ENCODE measurements around the gene DMD.

DMD gene

DNA sequence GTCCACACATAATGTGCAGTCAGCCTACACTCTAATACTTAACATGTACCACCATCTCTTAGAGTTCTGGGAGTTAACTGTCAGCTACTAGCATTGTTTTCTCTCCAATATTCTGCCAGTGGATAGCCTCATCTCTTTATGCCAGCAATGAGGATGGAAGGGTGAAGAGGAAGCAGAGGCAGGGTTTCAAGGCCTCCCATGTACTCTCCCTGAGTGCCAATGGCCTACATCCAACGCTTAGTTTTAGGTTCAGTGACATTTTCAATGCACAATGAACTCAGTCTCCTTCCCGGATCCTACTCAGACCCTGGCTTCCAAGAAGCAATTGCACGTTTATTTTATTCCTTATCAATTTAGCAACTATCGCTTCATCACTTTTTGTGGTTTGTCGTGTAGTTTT is 686.1 kb downstream of the DMD start:
- H3K4me1 Mint-ChIP-seq (ENCODE audit: low read depth) = no peaks in the 10 kb centered on the region
- H3K27ac Mint-ChIP-seq = no peak overlapping the region
- peaks cover 4% of the 10 kb centered on the region for H3K9me3 Mint-ChIP-seq
- H3K4me3 Mint-ChIP-seq = no peak overlapping the region
- no peaks in the 10 kb centered on the region for H3K36me3 Mint-ChIP-seq (ENCODE audit: low read depth)
- no peaks in the 10 kb centered on the region for H3K27me3 Mint-ChIP-seq

DNA sequence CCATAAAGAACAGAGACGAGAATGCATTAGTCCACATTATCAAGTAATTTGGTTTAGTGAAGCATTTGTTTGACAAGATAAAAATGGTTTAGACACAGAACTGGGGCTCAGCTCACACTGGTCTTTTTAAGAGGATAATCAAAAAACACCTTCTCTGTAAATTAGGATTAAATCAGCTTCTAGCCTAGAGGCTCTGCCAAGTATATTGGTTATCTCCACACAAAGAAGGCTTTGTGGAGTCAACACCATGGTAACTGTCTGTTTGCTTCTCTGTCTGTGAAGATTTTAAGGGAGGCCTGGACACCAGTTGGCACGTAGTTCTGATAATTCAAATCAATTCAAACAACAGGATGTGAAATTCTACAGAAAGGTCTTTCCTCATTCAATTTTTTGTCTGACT is 687.0 kb downstream of the DMD start:
- H3K9me3 Mint-ChIP-seq = peaks cover 4% of the 10 kb centered on the region
- no peaks in the 10 kb centered on the region for H3K36me3 Mint-ChIP-seq (ENCODE audit: low read depth)
- no peaks in the 10 kb centered on the region for H3K4me1 Mint-ChIP-seq (ENCODE audit: low read depth)
- H3K27me3 Mint-ChIP-seq = no peaks in the 10 kb centered on the region
- H3K27ac Mint-ChIP-seq = no peak overlapping the region
- no peak overlapping the region for H3K4me3 Mint-ChIP-seq

DNA sequence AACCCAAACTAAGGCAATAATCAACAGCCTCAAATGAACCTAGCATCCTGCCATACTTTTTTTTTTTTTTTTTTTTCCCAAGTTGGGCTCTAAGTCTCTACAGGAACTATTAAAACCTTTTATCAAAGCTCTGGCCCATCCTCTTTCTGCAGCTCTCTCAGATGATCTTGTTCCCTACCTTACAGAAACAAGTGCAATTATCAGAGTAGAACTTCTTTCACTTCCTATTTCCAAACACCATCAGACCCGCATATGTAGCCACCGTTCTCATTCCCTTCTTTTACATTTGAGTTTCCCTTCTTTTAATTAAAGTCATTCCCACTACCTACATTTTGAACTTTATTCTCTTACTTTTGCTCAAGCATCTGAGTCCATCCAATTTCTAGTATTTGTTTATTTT is 690.6 kb downstream of the DMD start:
- no peak overlapping the region for H3K27ac Mint-ChIP-seq
- H3K4me1 Mint-ChIP-seq (ENCODE audit: low read depth) = no peaks in the 10 kb centered on the region
- H3K4me3 Mint-ChIP-seq = no peak overlapping the region
- peaks cover 4% of the 10 kb centered on the region for H3K9me3 Mint-ChIP-seq
- no peaks in the 10 kb centered on the region for H3K27me3 Mint-ChIP-seq
- H3K36me3 Mint-ChIP-seq (ENCODE audit: low read depth) = no peaks in the 10 kb centered on the region

DNA sequence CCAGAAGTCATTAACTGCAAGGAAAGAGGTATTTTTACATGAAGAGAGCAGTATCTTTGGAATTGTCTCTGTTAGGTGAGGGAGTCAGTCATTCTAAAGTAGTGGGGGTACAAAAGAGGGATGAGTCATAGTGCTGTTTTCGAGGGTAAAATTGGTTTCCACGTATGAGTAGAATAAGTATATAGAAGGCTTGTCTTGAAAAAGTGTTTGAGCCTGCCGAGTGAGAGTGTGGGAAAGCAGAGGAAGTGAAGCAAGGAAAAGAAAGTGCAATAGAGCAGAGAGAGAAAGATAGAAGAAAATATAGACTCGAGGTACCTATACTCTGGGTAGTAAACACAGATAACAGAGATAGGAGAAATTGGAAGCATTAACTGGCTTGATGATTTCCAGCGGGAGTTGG is 696.4 kb downstream of the DMD start:
- H3K9me3 Mint-ChIP-seq = peaks cover 6% of the 10 kb centered on the region
- H3K4me1 Mint-ChIP-seq (ENCODE audit: low read depth) = no peaks in the 10 kb centered on the region
- H3K27ac Mint-ChIP-seq = no peak overlapping the region

DNA sequence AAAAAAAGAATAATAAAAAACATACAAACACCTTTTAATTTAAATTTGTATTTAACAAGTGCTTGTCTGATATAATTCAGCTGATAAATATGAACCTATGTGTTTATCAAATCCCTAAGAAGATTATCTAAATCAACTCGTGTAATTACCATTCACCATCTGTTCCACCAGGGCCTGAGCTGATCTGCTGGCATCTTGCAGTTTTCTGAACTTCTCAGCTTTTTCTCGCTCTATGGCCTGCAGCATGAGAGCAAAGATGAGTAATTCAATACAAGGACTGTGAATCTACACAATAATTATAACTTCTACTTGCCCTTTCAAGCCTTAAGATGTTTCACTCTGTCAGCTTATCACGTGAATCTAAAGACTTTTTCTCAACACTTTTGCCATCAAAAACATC is 709.7 kb downstream of the DMD start:
- no peaks in the 10 kb centered on the region for H3K9me3 Mint-ChIP-seq
- no peaks in the 10 kb centered on the region for H3K36me3 Mint-ChIP-seq (ENCODE audit: low read depth)
- no peak overlapping the region for H3K4me3 Mint-ChIP-seq
- H3K27me3 Mint-ChIP-seq = no peaks in the 10 kb centered on the region
- no peaks in the 10 kb centered on the region for H3K4me1 Mint-ChIP-seq (ENCODE audit: low read depth)
- H3K27ac Mint-ChIP-seq = no peak overlapping the region

More for the DNA sequence above, 696.4 kb downstream of the DMD start:
- no peaks in the 10 kb centered on the region for H3K27me3 Mint-ChIP-seq
- H3K4me3 Mint-ChIP-seq = no peak overlapping the region
- no peaks in the 10 kb centered on the region for H3K36me3 Mint-ChIP-seq (ENCODE audit: low read depth)

DNA sequence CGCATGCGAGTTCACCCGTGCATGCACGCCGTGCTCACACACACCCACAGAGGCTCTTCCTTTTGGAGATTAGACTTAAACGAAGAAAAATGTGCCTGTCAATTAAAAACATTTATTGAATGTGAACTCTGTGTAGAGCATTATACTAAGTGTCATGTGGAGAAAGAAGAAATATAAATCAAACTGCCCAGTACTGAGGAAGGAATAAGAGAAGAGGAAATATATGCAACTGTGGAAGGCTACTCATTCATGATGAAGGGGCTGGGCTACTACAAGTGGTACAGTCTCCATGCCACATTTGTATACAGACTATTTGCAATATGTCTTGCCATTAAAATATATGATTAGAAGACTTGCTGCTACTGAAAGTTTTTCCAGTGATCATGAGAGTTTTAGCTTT is 714.7 kb downstream of the DMD start:
- Mint-ChIP-seq H3K27ac (no peak overlapping the region), H3K4me3 (no peak overlapping the region), H3K4me1 (ENCODE audit: low read depth) (no peaks in the 10 kb centered on the region), H3K27me3 (no peaks in the 10 kb centered on the region), H3K36me3 (ENCODE audit: low read depth) (no peaks in the 10 kb centered on the region), H3K9me3 (no peaks in the 10 kb centered on the region)

DNA sequence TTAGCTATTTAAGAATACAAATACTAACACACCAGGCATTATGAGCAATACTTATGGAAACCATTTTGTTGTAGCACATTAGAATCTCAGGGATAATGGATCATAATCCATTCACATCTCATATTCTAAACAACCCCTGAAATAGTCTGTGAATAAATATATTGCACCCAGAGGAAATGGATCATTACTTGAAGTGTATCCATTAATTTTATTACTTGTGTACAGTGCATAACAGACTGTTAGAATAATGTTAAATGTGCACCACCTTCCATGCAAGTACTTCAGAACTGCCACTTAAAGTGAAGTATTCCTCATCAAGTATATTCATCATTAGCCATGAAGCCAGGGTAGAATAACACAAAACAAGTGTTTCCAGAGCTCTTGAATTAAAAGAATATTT is 715.5 kb downstream of the DMD start:
- Mint-ChIP-seq H3K4me3 (no peak overlapping the region), H3K36me3 (ENCODE audit: low read depth) (no peaks in the 10 kb centered on the region), H3K27ac (no peak overlapping the region), H3K9me3 (no peaks in the 10 kb centered on the region), H3K4me1 (ENCODE audit: low read depth) (no peaks in the 10 kb centered on the region), H3K27me3 (no peaks in the 10 kb centered on the region)

DNA sequence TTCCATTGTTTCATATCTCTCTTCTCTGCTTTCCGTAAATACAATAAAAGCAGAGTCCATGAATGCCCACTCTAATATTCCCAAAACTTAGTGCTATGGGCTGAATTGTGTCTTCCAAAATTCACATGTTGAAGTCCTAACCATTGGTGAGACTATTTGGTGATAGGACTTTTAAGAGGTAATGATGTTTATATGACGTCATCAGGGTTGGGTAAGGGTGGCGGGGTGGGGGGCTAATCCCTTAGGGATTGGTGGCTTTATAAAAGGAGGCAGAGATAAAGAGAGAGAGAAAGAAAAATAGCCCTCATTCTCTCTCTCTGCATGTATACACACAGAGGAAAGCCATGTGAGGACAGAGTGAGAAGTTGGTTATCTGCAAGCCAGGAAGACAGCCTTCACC is 722.2 kb downstream of the DMD start:
- Mint-ChIP-seq H3K36me3 (ENCODE audit: low read depth) (no peaks in the 10 kb centered on the region), H3K4me3 (no peak overlapping the region), H3K27me3 (peaks cover 3% of the 10 kb centered on the region), H3K9me3 (no peaks in the 10 kb centered on the region), H3K4me1 (ENCODE audit: low read depth) (no peaks in the 10 kb centered on the region), H3K27ac (no peak overlapping the region)

DNA sequence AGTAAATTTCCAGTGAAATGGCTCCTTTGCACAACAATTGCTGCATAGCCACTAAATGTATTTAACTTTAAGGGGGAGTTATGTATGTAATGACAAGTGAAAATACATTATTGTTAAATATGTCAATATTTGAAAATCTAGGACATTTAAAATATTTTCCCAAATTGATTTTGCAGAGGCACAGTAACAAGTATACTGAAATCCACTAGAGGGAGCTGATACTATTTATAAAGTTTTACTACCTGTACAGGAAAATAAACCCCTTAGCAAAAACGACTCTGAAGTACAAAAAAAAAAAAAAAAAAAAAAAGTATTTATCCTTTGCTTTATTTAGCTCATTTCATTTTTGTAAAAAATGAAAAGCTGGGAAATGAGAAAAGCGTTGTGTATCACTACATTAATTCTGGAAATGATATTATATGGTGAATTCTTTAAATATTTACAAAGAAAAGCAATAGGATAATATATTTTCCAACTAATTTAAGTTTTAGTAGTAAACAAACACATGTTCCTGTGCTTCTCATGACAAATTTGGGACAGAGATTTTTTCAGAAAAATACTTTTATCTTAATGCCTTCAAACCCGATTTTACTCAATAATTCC is 727.7 kb downstream of the DMD start:
- Mint-ChIP-seq H3K4me1 (ENCODE audit: low read depth) (no peaks in the 10 kb centered on the region), H3K36me3 (ENCODE audit: low read depth) (no peaks in the 10 kb centered on the region), H3K27ac (no peak overlapping the region), H3K9me3 (no peaks in the 10 kb centered on the region), H3K27me3 (no peaks in the 10 kb centered on the region), H3K4me3 (no peak overlapping the region)

DNA sequence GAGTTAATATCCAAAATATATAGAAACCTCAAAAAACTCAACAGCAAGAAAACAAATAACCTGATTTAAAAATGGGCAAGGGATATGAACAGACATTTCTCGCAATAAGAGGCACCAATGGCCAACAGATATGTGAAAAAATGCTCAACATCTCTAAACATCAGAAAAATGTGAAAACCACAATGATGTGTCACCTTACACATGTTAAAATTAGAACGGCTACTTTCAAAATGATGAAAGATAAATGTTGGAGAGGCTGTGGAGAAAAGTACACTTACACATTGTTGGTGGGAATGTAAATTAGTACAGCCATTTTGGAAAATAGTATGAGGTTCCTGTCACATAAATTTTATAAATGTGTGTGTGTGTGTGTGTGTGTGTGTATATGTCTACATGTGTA is 731.3 kb downstream of the DMD start:
- no peaks in the 10 kb centered on the region for H3K4me1 Mint-ChIP-seq (ENCODE audit: low read depth)
- no peaks in the 10 kb centered on the region for H3K27me3 Mint-ChIP-seq
- H3K4me3 Mint-ChIP-seq = no peak overlapping the region
- no peak overlapping the region for H3K27ac Mint-ChIP-seq
- H3K9me3 Mint-ChIP-seq = no peaks in the 10 kb centered on the region
- no peaks in the 10 kb centered on the region for H3K36me3 Mint-ChIP-seq (ENCODE audit: low read depth)

DNA sequence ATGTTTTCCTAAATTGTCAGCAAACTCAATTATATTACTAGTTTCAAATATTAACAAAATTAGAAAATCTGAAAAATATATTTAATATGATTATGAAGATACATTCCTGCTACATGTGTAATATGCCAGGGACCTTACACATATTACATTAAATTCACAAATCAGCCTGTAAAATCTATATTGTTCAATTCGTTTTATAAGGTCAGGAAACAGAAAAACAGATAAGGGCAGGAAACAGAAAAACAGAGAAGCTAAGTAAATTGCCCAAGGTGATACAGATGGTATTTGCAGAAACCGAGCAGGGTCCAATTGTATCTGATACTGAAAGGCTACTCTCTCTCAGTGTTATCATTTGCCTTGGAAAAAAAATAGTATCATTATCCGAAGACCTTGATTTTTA is 739.0 kb downstream of the DMD start:
- no peaks in the 10 kb centered on the region for H3K9me3 Mint-ChIP-seq
- H3K27ac Mint-ChIP-seq = no peak overlapping the region
- H3K27me3 Mint-ChIP-seq = no peaks in the 10 kb centered on the region
- H3K4me3 Mint-ChIP-seq = no peak overlapping the region
- no peaks in the 10 kb centered on the region for H3K4me1 Mint-ChIP-seq (ENCODE audit: low read depth)
- no peaks in the 10 kb centered on the region for H3K36me3 Mint-ChIP-seq (ENCODE audit: low read depth)

DNA sequence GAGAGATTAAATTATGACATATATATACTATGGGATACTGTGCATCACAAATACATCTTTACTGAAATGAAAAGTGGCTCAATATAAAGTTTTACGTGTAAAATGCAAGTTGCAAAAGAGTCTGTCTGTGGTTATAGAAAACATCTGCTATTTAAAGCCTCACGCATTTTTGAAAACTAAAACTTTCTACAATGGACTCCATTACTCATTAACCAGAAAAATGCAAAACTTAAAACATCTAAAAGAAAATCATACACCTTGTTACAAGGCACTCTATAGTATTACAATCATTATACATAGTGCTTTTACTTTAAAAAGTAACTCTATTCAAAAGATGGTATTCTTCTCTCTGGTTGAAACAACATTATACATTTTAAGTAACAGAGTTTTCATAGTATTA is 755.6 kb downstream of the DMD start:
- Mint-ChIP-seq H3K36me3 (ENCODE audit: low read depth) (no peaks in the 10 kb centered on the region), H3K27me3 (no peaks in the 10 kb centered on the region), H3K9me3 (no peaks in the 10 kb centered on the region), H3K27ac (no peak overlapping the region), H3K4me1 (ENCODE audit: low read depth) (no peaks in the 10 kb centered on the region), H3K4me3 (no peak overlapping the region)

DNA sequence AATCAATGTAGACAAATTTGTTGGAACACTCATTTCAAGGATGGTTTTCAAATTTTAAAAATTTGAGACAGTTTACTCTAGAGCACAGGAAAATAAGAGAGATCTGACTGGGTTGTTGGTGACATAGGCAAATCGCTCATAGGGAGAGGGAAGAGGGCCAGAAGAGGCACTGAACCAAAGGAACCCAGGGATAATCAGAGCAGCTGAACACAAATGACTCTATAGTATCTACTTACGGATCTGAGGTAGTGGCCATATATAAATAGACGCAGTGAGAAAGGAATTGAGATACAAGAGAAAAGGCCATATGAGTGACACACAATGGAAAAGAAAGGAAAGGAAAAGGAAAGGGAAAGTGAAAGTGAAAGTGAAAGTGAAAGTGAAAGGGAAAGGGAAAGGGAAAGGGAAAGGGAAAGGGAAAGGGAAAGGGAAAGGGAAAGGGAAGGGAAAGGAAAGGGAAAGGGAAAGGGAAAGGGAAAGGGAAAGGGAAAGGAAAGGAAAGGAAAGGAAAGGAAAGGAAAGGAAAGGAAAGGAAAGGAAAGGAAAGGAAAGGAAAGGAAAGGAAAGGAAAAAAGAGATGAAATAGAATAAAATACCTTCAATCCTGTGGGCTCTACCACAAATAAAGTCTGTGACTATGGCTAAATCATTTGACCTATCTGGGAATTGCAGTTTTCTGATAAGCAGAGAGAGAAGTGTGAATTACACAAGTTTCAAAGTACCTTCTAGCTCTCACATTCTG is 759.2 kb downstream of the DMD start:
- H3K27me3 Mint-ChIP-seq = no peaks in the 10 kb centered on the region
- H3K9me3 Mint-ChIP-seq = no peaks in the 10 kb centered on the region
- H3K4me3 Mint-ChIP-seq = no peak overlapping the region
- H3K36me3 Mint-ChIP-seq (ENCODE audit: low read depth) = no peaks in the 10 kb centered on the region
- no peak overlapping the region for H3K27ac Mint-ChIP-seq
- peaks cover 9% of the 10 kb centered on the region for H3K4me1 Mint-ChIP-seq (ENCODE audit: low read depth)

DNA sequence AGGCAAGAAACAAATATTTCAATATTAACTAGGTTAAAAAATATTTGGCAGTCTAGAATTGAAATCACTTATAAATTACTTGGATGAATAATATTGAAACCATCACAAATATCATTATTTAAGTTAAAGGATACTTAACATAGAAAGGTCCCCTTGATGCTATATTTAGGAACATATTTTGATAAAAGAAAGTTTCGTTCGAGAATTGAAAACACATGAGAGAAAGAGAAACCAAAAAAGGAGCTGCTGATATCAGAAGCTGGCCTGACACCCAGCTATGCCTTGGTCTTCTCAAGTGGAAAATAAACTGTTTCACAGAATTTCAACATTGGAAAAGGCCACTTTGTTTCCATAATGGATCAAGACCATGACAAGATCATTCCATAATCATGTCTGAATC is 762.4 kb downstream of the DMD start:
- Mint-ChIP-seq H3K27ac (peak overlapping the region; percentile 72), H3K9me3 (no peaks in the 10 kb centered on the region), H3K36me3 (ENCODE audit: low read depth) (no peaks in the 10 kb centered on the region), H3K4me3 (no peak overlapping the region), H3K4me1 (ENCODE audit: low read depth) (peaks cover 21% of the 10 kb centered on the region), H3K27me3 (no peaks in the 10 kb centered on the region)

DNA sequence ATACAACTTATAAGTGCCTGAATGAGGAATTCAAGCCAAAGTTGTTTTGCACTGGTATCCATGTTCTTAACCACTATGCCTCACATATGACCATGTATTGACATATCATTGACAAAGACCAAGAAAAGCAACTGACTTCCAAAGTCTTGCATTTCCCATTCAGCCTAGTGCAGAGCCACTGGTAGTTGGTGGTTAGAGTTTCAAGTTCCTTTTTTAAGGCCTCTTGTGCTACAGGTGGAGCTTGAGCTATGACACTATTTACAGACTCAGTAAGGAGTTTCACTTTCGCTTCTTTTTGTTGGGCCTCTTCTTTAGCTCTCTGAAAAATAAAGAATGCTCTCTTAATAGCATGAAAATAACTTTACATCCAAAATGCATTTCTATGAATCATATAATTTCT is 763.0 kb downstream of the DMD start:
- Mint-ChIP-seq H3K4me3 (no peak overlapping the region), H3K9me3 (no peaks in the 10 kb centered on the region), H3K27me3 (no peaks in the 10 kb centered on the region), H3K27ac (no peak overlapping the region), H3K36me3 (ENCODE audit: low read depth) (no peaks in the 10 kb centered on the region), H3K4me1 (ENCODE audit: low read depth) (peaks cover 24% of the 10 kb centered on the region)

DNA sequence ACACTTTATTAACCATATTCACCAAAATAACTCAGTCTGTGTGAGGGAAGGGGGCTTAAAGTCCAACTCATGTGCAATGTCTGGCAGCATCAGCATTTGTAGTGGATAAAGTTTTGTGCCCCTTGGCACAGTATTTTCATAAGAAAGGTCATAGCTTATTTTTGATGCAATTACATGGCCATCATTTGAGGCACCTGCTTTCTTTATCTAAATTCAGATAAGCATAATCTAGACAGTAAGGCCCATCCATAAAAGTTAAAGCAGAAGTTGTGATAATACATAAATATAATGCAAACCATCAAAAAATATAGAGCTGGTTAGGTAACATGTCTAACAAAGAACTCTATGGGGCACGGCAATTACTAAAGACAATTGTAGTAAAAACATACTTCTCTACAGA is 763.7 kb downstream of the DMD start:
- Mint-ChIP-seq H3K27me3 (no peaks in the 10 kb centered on the region), H3K4me3 (no peak overlapping the region), H3K36me3 (ENCODE audit: low read depth) (no peaks in the 10 kb centered on the region), H3K4me1 (ENCODE audit: low read depth) (peaks cover 24% of the 10 kb centered on the region), H3K9me3 (no peaks in the 10 kb centered on the region), H3K27ac (no peak overlapping the region)
